CD8-positive, alpha-beta memory T cell (primary cell): ENCODE data around the gene SUSD4. TPM values are rescaled to one million over a fixed set of nuclear protein-coding genes. Genes with fewer than 3 reads are reported as not detected.
"Not testable (repeated sequence)": the region's sequence is repeated elsewhere in the genome, so short reads cannot be mapped to it uniquely, and the experiment has no call there.

ENCODE experiments used
- CTCF ChIA-PET: fragments of 350-600 bp; sonication (Branson Sonifier 250); formaldehyde crosslinking; loops from one replicate; lab custom pipeline; 2021; ENCODE audit warnings: antibody characterized with exemption; lab: Charles Lee
- POLR2A ChIA-PET: fragments of 350-600 bp; sonication (Branson Sonifier 250); formaldehyde crosslinking; loops from one replicate; lab custom pipeline; 2021; ENCODE audit warnings: antibody characterized with exemption; lab: Charles Lee
- DNase-seq, 5 donors: peaks; one replicate each; pipeline versions ENCODE4 v3.0.0 to v3.0.0-alpha.2; 2020 to 2022; ENCODE audit warnings: mixed read lengths in 1 of 5
- H3K27ac ChIP-seq: one replicate; pipeline ENCODE4 v1.7.0; 2013; ENCODE audit warnings: low read depth, mild to moderate bottlenecking, low read length, moderate library complexity
- H3K27me3 ChIP-seq: 2 replicates; pipeline ENCODE4 v1.7.0; 2013; ENCODE audit warnings: low read length, mild to moderate bottlenecking; ENCODE audit not compliant: insufficient read depth, poor library complexity, severe bottlenecking
- H3K36me3 ChIP-seq: 2 replicates; pipeline ENCODE4 v1.7.0; 2013; ENCODE audit warnings: mild to moderate bottlenecking, low read length, moderate library complexity; ENCODE audit not compliant: insufficient read depth
- H3K4me1 ChIP-seq: 2 replicates; pipeline ENCODE4 v1.7.0; 2013; ENCODE audit warnings: mild to moderate bottlenecking, low read length, moderate library complexity; ENCODE audit not compliant: insufficient read depth
- H3K4me3 ChIP-seq: 2 replicates; pipeline ENCODE4 v1.7.0; 2013; ENCODE audit warnings: mild to moderate bottlenecking, low read length
- H3K9me3 ChIP-seq: 2 replicates; pipeline ENCODE4 v1.7.0; 2013; ENCODE audit warnings: mild to moderate bottlenecking, low read length
- H3K27ac Mint-ChIP-seq, 8 donors: one replicate each; pipeline ENCODE4 v1.8.0; 2020 to 2021; ENCODE audit warnings: mixed read lengths in 8 of 8, mild to moderate bottlenecking in 6 of 8, inconsistent platforms in 3 of 8, moderate library complexity in 3 of 8
- H3K27me3 Mint-ChIP-seq, 2 donors: one replicate each; pipeline ENCODE4 v1.8.0; 2020 to 2021; ENCODE audit warnings: mixed read lengths in 2 of 2, mild to moderate bottlenecking in 1 of 2, moderate library complexity in 1 of 2
- H3K36me3 Mint-ChIP-seq, 3 donors: one replicate each; pipeline ENCODE4 v1.8.0; 2020 to 2021; ENCODE audit warnings: mixed read lengths in 3 of 3, inconsistent platforms in 1 of 3, mild to moderate bottlenecking in 1 of 3
- H3K4me1 Mint-ChIP-seq, 3 donors: one replicate each; pipeline ENCODE4 v1.8.0; 2020 to 2021; ENCODE audit warnings: mixed read lengths in 3 of 3, inconsistent platforms in 1 of 3, mild to moderate bottlenecking in 1 of 3
- H3K4me3 Mint-ChIP-seq, 7 donors: one replicate each; pipeline ENCODE4 v1.8.0; 2020 to 2021; ENCODE audit warnings: mixed read lengths in 7 of 7, mild to moderate bottlenecking in 6 of 7, moderate library complexity in 4 of 7, inconsistent platforms in 2 of 7
- H3K9me3 Mint-ChIP-seq, 5 donors: one replicate each; pipeline ENCODE4 v1.8.0; 2020 to 2022; ENCODE audit warnings: mixed read lengths in 5 of 5, mild to moderate bottlenecking in 3 of 5, moderate library complexity in 2 of 5, inconsistent platforms in 1 of 5
- polyA plus RNA-seq: library from polyadenylated mRNA; unstranded; fragments of 300-500 nt; fragmentation: Illumina TruSeq; gene quantifications from one replicate; pipeline ENCODE4 v1.2.3, GENCODE V29; 2021
- total RNA-seq, 2 experiments: library from RNA; stranded (reverse); gene quantifications; one replicate each; pipeline ENCODE4 v1.2.3, GENCODE V29; 2021

Gene SUSD4
- total and polyA plus RNA-seq, 3 experiments from 2014 or later = 0.16 to 4.2 (median 0.18) TPM

DNA sequence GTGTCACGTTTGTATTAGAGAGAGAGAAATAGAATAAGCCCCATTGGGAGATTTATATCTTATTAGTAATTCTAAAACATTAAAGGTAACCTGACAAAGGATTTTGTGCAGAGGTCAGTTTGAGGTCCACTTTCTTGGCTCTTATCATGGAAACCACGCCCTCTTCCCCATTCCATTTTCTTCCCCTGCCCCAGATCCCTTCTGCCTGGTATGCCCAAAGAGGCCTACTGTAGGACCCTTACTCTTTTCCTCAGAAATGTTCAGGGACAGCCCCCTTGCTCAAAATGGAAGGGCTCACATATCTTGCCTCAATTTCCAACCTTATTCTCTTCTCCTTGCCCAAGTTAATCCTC, 38.8 kb upstream of the SUSD4 start:
- Mint-ChIP-seq H3K4me1 (peaks cover 0 to 26% (median 3%) of the 10 kb centered on the region in 3 donors), H3K27ac (no peak overlapping the region), H3K36me3 (peaks cover 0 to 15% (median 4%) of the 10 kb centered on the region in 3 donors), H3K4me3 (no peak overlapping the region), H3K9me3 (peaks cover 0 to 11% (median 2%) of the 10 kb centered on the region in 5 donors), H3K27me3 (peaks cover 5 to 54% of the 10 kb centered on the region in 2 donors)
- ChIA-PET CTCF (no interaction called here), POLR2A (no interaction called here)
- no peak for DNase-seq
- H3K4me1 ChIP-seq = no peaks in the 10 kb centered on the region
- H3K36me3 ChIP-seq = no peaks in the 10 kb centered on the region
- no peak overlapping the region for H3K4me3 ChIP-seq
- no peaks in the 10 kb centered on the region for H3K9me3 ChIP-seq
- H3K27me3 ChIP-seq = no peaks in the 10 kb centered on the region
- no peak overlapping the region for H3K27ac ChIP-seq

- Mint-ChIP-seq H3K27ac (no peak overlapping the region), H3K36me3 (peaks cover 0 to 15% (median 4%) of the 10 kb centered on the region in 3 donors), H3K4me3 (no peak overlapping the region), H3K27me3 (peaks cover 5 to 50% of the 10 kb centered on the region in 2 donors), H3K4me1 (peaks cover 0 to 26% (median 3%) of the 10 kb centered on the region in 3 donors), H3K9me3 (peaks cover 0 to 11% (median 2%) of the 10 kb centered on the region in 5 donors)
- Histone ChIP-seq H3K9me3 (no peaks in the 10 kb centered on the region), H3K27me3 (no peaks in the 10 kb centered on the region), H3K4me3 (no peak overlapping the region), H3K36me3 (no peaks in the 10 kb centered on the region), H3K4me1 (no peaks in the 10 kb centered on the region), H3K27ac (no peak overlapping the region)
- CTCF ChIA-PET = no interaction called here
- no peak for DNase-seq
- POLR2A ChIA-PET = no interaction called here
Measured at GRCh38 chr1:223401873-223402789, 38.2 kb upstream of the SUSD4 start.

DNA sequence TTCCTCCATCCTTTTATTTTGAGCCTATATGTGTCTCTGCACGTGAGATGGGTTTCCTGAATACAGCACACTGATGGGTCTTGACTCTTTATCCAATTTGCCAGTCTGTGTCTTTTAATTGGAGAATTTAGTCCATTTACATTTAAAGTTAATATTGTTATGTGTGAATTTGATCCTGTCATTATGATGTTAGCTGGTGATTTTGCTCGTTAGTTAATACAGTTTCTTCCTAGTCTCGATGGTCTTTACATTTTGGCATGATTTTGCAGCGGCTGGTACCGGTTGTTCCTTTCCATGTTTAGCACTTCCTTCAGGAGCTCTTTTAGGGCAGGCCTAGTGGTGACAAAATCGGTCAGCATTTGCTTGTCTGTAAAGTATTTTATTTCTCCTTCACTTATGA, 35.4 kb upstream of the SUSD4 start:
- H3K4me1 Mint-ChIP-seq = peaks cover 0 to 11% (median 0%) of the 10 kb centered on the region in 3 donors
- H3K4me3 Mint-ChIP-seq, H3K27me3 ChIP-seq, H3K27ac Mint-ChIP-seq, H3K27ac ChIP-seq, H3K36me3 ChIP-seq, H3K4me3 ChIP-seq, DNase-seq, CTCF ChIA-PET, H3K4me1 ChIP-seq, H3K9me3 ChIP-seq, H3K9me3 Mint-ChIP-seq, POLR2A ChIA-PET: not testable (repeated sequence)
- peaks cover 0 to 28% of the 10 kb centered on the region in 2 donors for H3K27me3 Mint-ChIP-seq
- peaks cover 0 to 10% (median 0%) of the 10 kb centered on the region in 3 donors for H3K36me3 Mint-ChIP-seq

GRCh38 chr1:223394706-223395105, 30.7 kb upstream of the SUSD4 start:
- Histone ChIP-seq H3K4me3 (no peak overlapping the region), H3K36me3 (no peaks in the 10 kb centered on the region), H3K4me1 (no peaks in the 10 kb centered on the region), H3K27ac (no peak overlapping the region), H3K9me3 (no peaks in the 10 kb centered on the region), H3K27me3 (no peaks in the 10 kb centered on the region)
- no peaks in the 10 kb centered on the region for H3K36me3 Mint-ChIP-seq
- ChIA-PET POLR2A (no interaction called here), CTCF (no interaction called here)
- H3K9me3 Mint-ChIP-seq = peaks cover 0 to 15% (median 10%) of the 10 kb centered on the region in 5 donors
- no peaks in the 10 kb centered on the region for H3K4me1 Mint-ChIP-seq
- H3K4me3 Mint-ChIP-seq = no peak overlapping the region
- no peak for DNase-seq
- H3K27me3 Mint-ChIP-seq = peaks cover 24 to 25% of the 10 kb centered on the region in 2 donors
- no peak overlapping the region for H3K27ac Mint-ChIP-seq

GRCh38 chr1:223394242-223394641, 30.3 kb upstream of the SUSD4 start:
- no peak for DNase-seq
- CTCF ChIA-PET = no interaction called here
- Histone ChIP-seq H3K36me3 (no peaks in the 10 kb centered on the region), H3K9me3 (no peaks in the 10 kb centered on the region), H3K4me1 (no peaks in the 10 kb centered on the region), H3K27ac (no peak overlapping the region), H3K27me3 (no peaks in the 10 kb centered on the region), H3K4me3 (no peak overlapping the region)
- POLR2A ChIA-PET = no interaction called here
- H3K27me3 Mint-ChIP-seq = peaks cover 25 to 27% of the 10 kb centered on the region in 2 donors
- H3K9me3 Mint-ChIP-seq = peaks cover 0 to 15% (median 8%) of the 10 kb centered on the region in 5 donors
- H3K27ac Mint-ChIP-seq = no peak overlapping the region
- H3K36me3 Mint-ChIP-seq = no peaks in the 10 kb centered on the region
- no peaks in the 10 kb centered on the region for H3K4me1 Mint-ChIP-seq
- no peak overlapping the region for H3K4me3 Mint-ChIP-seq

GRCh38 chr1:223393275-223394214, 29.6 kb upstream of the SUSD4 start, which contains the start of gene CCDC185:
Gene CCDC185 (plus strand): TSS chr1:223393415. CDS start chr1:223393476, 61 bp downstream.
- CTCF ChIA-PET = no interaction called here
- Histone ChIP-seq H3K4me3 (no peak within 1 kb of the TSS), H3K27ac (no peak within 1 kb of the TSS), H3K4me1 (no peaks in the 10 kb centered on the region), H3K36me3 (no peaks in the 10 kb centered on the region), H3K9me3 (no peaks in the 10 kb centered on the region), H3K27me3 (no peaks in the 10 kb centered on the region)
- Mint-ChIP-seq H3K4me1 (no peaks in the 10 kb centered on the region), H3K9me3 (peaks cover 0 to 15% (median 8%) of the 10 kb centered on the region in 5 donors), H3K36me3 (no peaks in the 10 kb centered on the region), H3K4me3 (peak within 1 kb of the TSS in 2 of 7 donors; percentile 32 to 43), H3K27me3 (peaks cover 25 to 31% of the 10 kb centered on the region in 2 donors), H3K27ac (no peak within 1 kb of the TSS)
- POLR2A ChIA-PET = no interaction called here
- DNase-seq = no peak

GRCh38 chr1:223390618-223391017, 26.6 kb upstream of the SUSD4 start:
- H3K9me3 Mint-ChIP-seq = peaks cover 0 to 15% (median 8%) of the 10 kb centered on the region in 5 donors
- Histone ChIP-seq H3K27me3 (no peaks in the 10 kb centered on the region), H3K4me3 (no peak overlapping the region), H3K4me1 (no peaks in the 10 kb centered on the region), H3K36me3 (no peaks in the 10 kb centered on the region), H3K9me3 (no peaks in the 10 kb centered on the region), H3K27ac (no peak overlapping the region)
- peaks cover 29 to 39% of the 10 kb centered on the region in 2 donors for H3K27me3 Mint-ChIP-seq
- no peak overlapping the region for H3K27ac Mint-ChIP-seq
- ChIA-PET POLR2A (no interaction called here), CTCF (no interaction called here)
- peaks cover 0 to 2% (median 0%) of the 10 kb centered on the region in 3 donors for H3K36me3 Mint-ChIP-seq
- DNase-seq = no peak
- no peak overlapping the region for H3K4me3 Mint-ChIP-seq
- H3K4me1 Mint-ChIP-seq = no peaks in the 10 kb centered on the region
